Measurements from ENCODE around the gene SFMBT1.

The SFMBT1 gene

GRCh38 chr3:52912885-52913731 is 132.8 kb downstream of the SFMBT1 start:
- DNase-seq, result no peak

- DNase-seq, result no peak
Observed at GRCh38 chr3:52910823-52911222, 135.1 kb downstream of the SFMBT1 start.

- no peak for DNase-seq
Observed at GRCh38 chr3:52907497-52907896, 138.4 kb downstream of the SFMBT1 start.

- DNase-seq, result no peak
Observed at GRCh38 chr3:52904552-52904951, 141.3 kb downstream of the SFMBT1 start.

- DNase-seq, result no peak
Observed at GRCh38 chr3:52904000-52904399, 141.9 kb downstream of the SFMBT1 start.

GRCh38 chr3:52897130-52898122 is 148.4 kb downstream of the SFMBT1 start, which contains the start of gene STIMATE:
STIMATE (minus strand) TSS chr3:52897548; CDS start chr3:52897450, 98 bp downstream.
- peak; percentile 87 to 90 for DNase-seq

- DNase-seq, result no peak
Observed at GRCh38 chr3:52896613-52897012, 149.3 kb downstream of the SFMBT1 start.

GRCh38 chr3:52896151-52896550 is 149.7 kb downstream of the SFMBT1 start:
- no peak for DNase-seq

- DNase-seq, result peak; percentile 29 to 40
Observed at GRCh38 chr3:52895418-52895817, 150.5 kb downstream of the SFMBT1 start.

GRCh38 chr3:52894756-52895155 is 151.1 kb downstream of the SFMBT1 start:
- DNase-seq, result no peak

- no peak for DNase-seq
Observed at GRCh38 chr3:52893723-52894122, 152.2 kb downstream of the SFMBT1 start.

GRCh38 chr3:52892625-52893311 is 153.1 kb downstream of the SFMBT1 start:
- peak; percentile 17 to 36 for DNase-seq

GRCh38 chr3:52892290-52892624 is 153.6 kb downstream of the SFMBT1 start:
- no peak for DNase-seq

- no peak for DNase-seq
Observed at GRCh38 chr3:52891615-52892081, 154.2 kb downstream of the SFMBT1 start.

GRCh38 chr3:52891164-52891563 is 154.7 kb downstream of the SFMBT1 start:
- DNase-seq, result peak; percentile 50 to 58

GRCh38 chr3:52890735-52891134 is 155.1 kb downstream of the SFMBT1 start:
- DNase-seq, result peak; percentile 47 to 50

- DNase-seq, result no peak
Observed at GRCh38 chr3:52889901-52890300, 156.0 kb downstream of the SFMBT1 start.

GRCh38 chr3:52887166-52887565 is 158.7 kb downstream of the SFMBT1 start:
- DNase-seq, result no peak

- no peak for DNase-seq
Observed at GRCh38 chr3:52886049-52886730, 159.7 kb downstream of the SFMBT1 start.

GRCh38 chr3:52882377-52882776 is 163.5 kb downstream of the SFMBT1 start:
- no peak for DNase-seq

GRCh38 chr3:52881871-52882270 is 164.0 kb downstream of the SFMBT1 start:
- DNase-seq, result no peak

- no peak for DNase-seq
Observed at GRCh38 chr3:52880474-52880873, 165.4 kb downstream of the SFMBT1 start.
